MM.1S (cell line): ENCODE measurements around the gene CDC6.

Experiments used
- DNase-seq: peaks from one replicate; pipeline ENCODE4 v3.0.0-alpha.2; 2015
- H2AFZ ChIP-seq: fragments of 300-600 bp; sonication (generic); 2 replicates; pipeline ENCODE4 v1.6.0; 2016; ENCODE audit warnings: antibody characterized with exemption, low read length
- H3F3A ChIP-seq: fragments of 300-600 bp; sonication (generic); 2 replicates; pipeline ENCODE4 v1.6.1; 2016; ENCODE audit warnings: mild to moderate bottlenecking, antibody characterized with exemption, low read length, moderate library complexity, mixed read lengths; ENCODE audit not compliant: insufficient read depth
- H3K27ac ChIP-seq: fragments of 300-600 bp; sonication (generic); 2 replicates; pipeline ENCODE4 v1.5.1; 2016; ENCODE audit warnings: mild to moderate bottlenecking, low read length
- H3K27me3 ChIP-seq: fragments of 300-600 bp; sonication (generic); replicated peaks from 2 replicates; pipeline ENCODE4 v1.6.0; 2016; ENCODE audit warnings: low read length; ENCODE audit not compliant: insufficient read depth
- H3K36me3 ChIP-seq: fragments of 300-600 bp; sonication (generic); replicated peaks from 2 replicates; pipeline ENCODE4 v1.6.1; 2016; ENCODE audit warnings: mild to moderate bottlenecking, low read length, mixed read lengths; ENCODE audit not compliant: insufficient read depth
- H3K4me1 ChIP-seq: fragments of 300-600 bp; sonication (generic); 2 replicates; pipeline ENCODE4 v1.6.1; 2016; ENCODE audit warnings: low read length, mixed read lengths
- H3K4me2 ChIP-seq: fragments of 300-600 bp; sonication (generic); 2 replicates; pipeline ENCODE4 v1.6.0; 2016; ENCODE audit warnings: low read depth, low read length
- H3K4me3 ChIP-seq: fragments of 300-600 bp; sonication (generic); 2 replicates; pipeline ENCODE4 v1.5.1; 2016; ENCODE audit warnings: low read length, mixed read lengths
- H3K79me2 ChIP-seq: fragments of 300-600 bp; sonication (generic); 2 replicates; pipeline ENCODE4 v1.6.1; 2016; ENCODE audit warnings: mixed run types, low read length, mixed read lengths
- H3K9ac ChIP-seq: fragments of 300-600 bp; sonication (generic); 2 replicates; pipeline ENCODE4 v1.6.1; 2016; ENCODE audit warnings: low read length, mixed read lengths
- H3K9me2 ChIP-seq: fragments of 300-600 bp; sonication (generic); replicated peaks from 2 replicates; pipeline ENCODE4 v1.6.1; 2016; ENCODE audit warnings: mild to moderate bottlenecking, low read length, mixed read lengths; ENCODE audit not compliant: insufficient read depth
- H3K9me3 ChIP-seq: fragments of 300-600 bp; sonication (generic); replicated peaks from 2 replicates; pipeline ENCODE4 v1.6.1; 2016; ENCODE audit warnings: mild to moderate bottlenecking, low read length, mixed read lengths; ENCODE audit not compliant: insufficient read depth
- H4K20me1 ChIP-seq: fragments of 300-600 bp; sonication (generic); 2 replicates; pipeline ENCODE4 v1.6.1; 2016; ENCODE audit warnings: mild to moderate bottlenecking, low read length, moderate library complexity, mixed read lengths; ENCODE audit not compliant: insufficient read depth
- CTCF ChIP-seq: fragments of 300-600 bp; sonication (generic); IDR thresholded peaks from 2 replicates; pipeline ENCODE4 v1.5.1; 2016; ENCODE audit warnings: antibody characterized with exemption, low read length, mixed read lengths
- EZH2 ChIP-seq: fragments of 300-600 bp; sonication (generic); optimal IDR thresholded peaks from 2 replicates; pipeline ENCODE3; 2017; ENCODE audit warnings: low read depth, mild to moderate bottlenecking, antibody characterized with exemption, low read length, mixed read lengths
- EZH2phosphoT487 ChIP-seq: fragments of 300-600 bp; sonication (generic); IDR thresholded peaks from 2 replicates; pipeline ENCODE4 v1.6.1; 2018; ENCODE audit warnings: antibody characterized with exemption, low read length

Gene CDC6

GRCh38 chr17:40312131-40312731 lies 24.6 kb downstream of the CDC6 start:
- H4K20me1 ChIP-seq = no peaks in the 10 kb centered on the region
- peak overlapping the region; percentile 85 for H3K4me2 ChIP-seq
- H3K9ac ChIP-seq = peak overlapping the region; percentile 48
- no peak for TF ChIP-seq EZH2
- no peaks in the 10 kb centered on the region for H3K9me2 ChIP-seq
- no peaks in the 10 kb centered on the region for H3K9me3 ChIP-seq
- no peaks in the 10 kb centered on the region for H3K27me3 ChIP-seq
- H3K4me3 ChIP-seq = peak overlapping the region; percentile 29
- H3K27ac ChIP-seq = peak overlapping the region; percentile 84
- peaks cover 98% of the 10 kb centered on the region for H3K4me1 ChIP-seq
- peaks cover 47% of the 10 kb centered on the region for H3F3A ChIP-seq
- no peaks in the 10 kb centered on the region for H3K36me3 ChIP-seq
- no peak overlapping the region; the same call in 1 of the 2 replicates for H2AFZ ChIP-seq
- H3K79me2 ChIP-seq = peaks cover 5% of the 10 kb centered on the region; the same call in 1 of the 2 replicates
- peak; percentile 37 for DNase-seq

- Histone ChIP-seq H3K4me3 (peak overlapping the region; percentile 29; the same call in 1 of the 2 replicates), H3K79me2 (peaks cover 12% of the 10 kb centered on the region), H3K4me2 (peak overlapping the region; percentile 85), H3K9ac (peak overlapping the region; percentile 48; the same call in 1 of the 2 replicates), H3K27me3 (no peaks in the 10 kb centered on the region), H3K9me3 (no peaks in the 10 kb centered on the region), H3K36me3 (no peaks in the 10 kb centered on the region), H2AFZ (no peak overlapping the region), H3F3A (peaks cover 47% of the 10 kb centered on the region), H3K4me1 (peaks cover 90% of the 10 kb centered on the region), H3K27ac (peak overlapping the region; percentile 84; the same call in 1 of the 2 replicates), H3K9me2 (no peaks in the 10 kb centered on the region), H4K20me1 (no peaks in the 10 kb centered on the region)
- no peak for DNase-seq
- no peak for TF ChIP-seq EZH2
- no peak for TF ChIP-seq CTCF
- TF ChIP-seq EZH2phosphoT487 = no peak
These were observed 25.4 kb downstream of the CDC6 start for GRCh38 chr17:40312893-40313667.

GRCh38 chr17:40313668-40314583 lies 26.2 kb downstream of the CDC6 start:
- Histone ChIP-seq H3K36me3 (no peaks in the 10 kb centered on the region), H3K9ac (no peak overlapping the region; the same call in 1 of the 2 replicates), H2AFZ (no peak overlapping the region), H4K20me1 (no peaks in the 10 kb centered on the region), H3K27me3 (no peaks in the 10 kb centered on the region), H3K9me3 (no peaks in the 10 kb centered on the region), H3K27ac (peak overlapping the region; percentile 84; the same call in 1 of the 2 replicates), H3K4me3 (no peak overlapping the region), H3K9me2 (no peaks in the 10 kb centered on the region), H3K4me2 (peak overlapping the region; percentile 85; the same call in 1 of the 2 replicates), H3K79me2 (peaks cover 21% of the 10 kb centered on the region), H3F3A (peaks cover 47% of the 10 kb centered on the region), H3K4me1 (peaks cover 81% of the 10 kb centered on the region)
- no peak for DNase-seq
- TF ChIP-seq EZH2 = no peak
- no peak for TF ChIP-seq EZH2phosphoT487
- TF ChIP-seq CTCF = no peak
